GM23338 (cell line): ENCODE measurements around the gene TMEM38A. TPM values are rescaled to one million over a fixed set of nuclear protein-coding genes. Genes with fewer than 3 reads are reported as not detected.

Experiments
- ATAC-seq: fragments of 200-7000 bp; cut with Tn5 transposase; 3 replicates; pipeline ENCODE4 v1.9.1; 2020
- DNase-seq: peaks from one replicate; pipeline ENCODE4 v3.0.0-alpha.2; 2015; ENCODE audit warnings: low spot score
- H2AFZ ChIP-seq: fragments of 200-600 bp; sonication (generic); 2 replicates; pipeline ENCODE4 v1.8.0; 2016; ENCODE audit warnings: antibody characterized with exemption, mild to moderate bottlenecking, moderate library complexity
- H3F3A ChIP-seq: fragments of 200-600 bp; sonication (generic); replicated peaks from 2 replicates; pipeline ENCODE4 v1.8.0; 2017; ENCODE audit warnings: antibody characterized with exemption, mixed run types, low read depth
- H3K27ac ChIP-seq: fragments of 200-600 bp; sonication (generic); 2 replicates; pipeline ENCODE4 v1.6.1; 2016; ENCODE audit warnings: low read depth
- H3K27me3 ChIP-seq: fragments of 200-600 bp; sonication (generic); 2 replicates; pipeline ENCODE4 v1.8.0; 2016; ENCODE audit warnings: mild to moderate bottlenecking, mixed run types, moderate library complexity; ENCODE audit not compliant: insufficient read depth
- H3K36me3 ChIP-seq: fragments of 200-600 bp; sonication (generic); 2 replicates; pipeline ENCODE4 v1.8.0; 2016; ENCODE audit warnings: mild to moderate bottlenecking; ENCODE audit not compliant: insufficient read depth
- H3K4me1 ChIP-seq: fragments of 200-600 bp; sonication (generic); 2 replicates; pipeline ENCODE4 v1.8.0; 2016; ENCODE audit warnings: mild to moderate bottlenecking, moderate library complexity; ENCODE audit not compliant: insufficient read depth
- H3K4me2 ChIP-seq: fragments of 200-600 bp; sonication (generic); 2 replicates; pipeline ENCODE4 v1.7.1; 2017; ENCODE audit warnings: mixed run types
- H3K4me3 ChIP-seq: fragments of 200-600 bp; sonication (generic); 2 replicates; pipeline ENCODE4 v1.6.1; 2016; ENCODE audit warnings: mixed run types
- H3K79me2 ChIP-seq: fragments of 200-600 bp; sonication (generic); replicated peaks from 2 replicates; pipeline ENCODE4 v1.8.0; 2017; ENCODE audit warnings: mild to moderate bottlenecking; ENCODE audit not compliant: insufficient read depth
- H3K9me2 ChIP-seq: fragments of 200-600 bp; sonication (generic); 2 replicates; pipeline ENCODE4 v1.8.0; 2017; ENCODE audit not compliant: insufficient read depth
- H4K20me1 ChIP-seq: fragments of 200-600 bp; sonication (generic); replicated peaks from 2 replicates; pipeline ENCODE4 v1.8.0; 2017; ENCODE audit warnings: mild to moderate bottlenecking; ENCODE audit not compliant: insufficient read depth
- H3K27ac Mint-ChIP-seq: 2 replicates; pipeline ENCODE4 v1.8.0; 2020; ENCODE audit warnings: inconsistent platforms, mild to moderate bottlenecking, moderate library complexity, mixed read lengths
- H3K27me3 Mint-ChIP-seq: 3 replicates; pipeline ENCODE4 v1.8.0; 2022; ENCODE audit warnings: low read depth, mild to moderate bottlenecking, moderate library complexity, mixed read lengths, inconsistent platforms; ENCODE audit not compliant: insufficient read depth, poor library complexity
- H3K36me3 Mint-ChIP-seq: 3 replicates; pipeline ENCODE4 v1.8.0; 2021; ENCODE audit warnings: low read depth, mild to moderate bottlenecking, inconsistent platforms, moderate library complexity, mixed read lengths
- H3K4me1 Mint-ChIP-seq: 3 replicates; pipeline ENCODE4 v1.8.0; 2020; ENCODE audit warnings: mild to moderate bottlenecking, inconsistent platforms, mixed read lengths
- H3K4me3 Mint-ChIP-seq: 3 replicates; pipeline ENCODE4 v1.8.0; 2021; ENCODE audit warnings: moderate library complexity, mild to moderate bottlenecking, inconsistent platforms, mixed read lengths
- H3K9me3 Mint-ChIP-seq: 3 replicates; pipeline ENCODE4 v1.8.0; 2020; ENCODE audit warnings: moderate library complexity, mild to moderate bottlenecking, inconsistent platforms, mixed read lengths
- CREB1 ChIP-seq: fragments of 250-450 bp; sonication (Bioruptor Pico); IDR thresholded peaks from 2 replicates; pipeline ENCODE4 v1.5.0; 2020; ENCODE audit warnings: low read depth, mild to moderate bottlenecking, moderate library complexity
- ETS1 ChIP-seq: IDR thresholded peaks from 2 replicates; pipeline ENCODE4 v1.6.1; 2016; ENCODE audit warnings: antibody characterized with exemption
- EZH2phosphoT487 ChIP-seq: fragments of 200-600 bp; sonication (generic); IDR thresholded peaks from one replicate; pipeline ENCODE4 v1.8.1; 2018; ENCODE audit warnings: antibody characterized with exemption; ENCODE audit not compliant: unreplicated experiment
- POLR2AphosphoS5 ChIP-seq: IDR thresholded peaks from 2 replicates; pipeline ENCODE4 v1.6.1; 2016; ENCODE audit warnings: antibody characterized with exemption, low read depth
- REST ChIP-seq: IDR thresholded peaks from one replicate; pipeline ENCODE4 v1.6.1; 2018; ENCODE audit warnings: antibody characterized with exemption; ENCODE audit not compliant: unreplicated experiment
- STAT1 ChIP-seq: IDR thresholded peaks from one replicate; pipeline ENCODE4 v1.6.1; 2016; ENCODE audit warnings: antibody characterized with exemption; ENCODE audit not compliant: unreplicated experiment
- ZNF114 ChIP-seq: fragments of 250-450 bp; sonication (Bioruptor Pico); IDR thresholded peaks from 2 replicates; pipeline ENCODE4 v1.5.0; 2020; ENCODE audit warnings: mild to moderate bottlenecking, moderate library complexity
- ZNF331 ChIP-seq: fragments of 250-450 bp; sonication (Bioruptor Pico); IDR thresholded peaks from 2 replicates; pipeline ENCODE4 v1.5.0; 2020; ENCODE audit warnings: low read depth, mild to moderate bottlenecking, moderate library complexity
- ZNF462 ChIP-seq: fragments of 250-450 bp; sonication (Bioruptor Pico); IDR thresholded peaks from 2 replicates; pipeline ENCODE4 v1.5.0; 2020; ENCODE audit warnings: mild to moderate bottlenecking, moderate library complexity
- polyA plus RNA-seq: library from polyadenylated mRNA; unstranded; fragments of >200 nt; fragmentation: Nextera tagmentation; extraction: Ambion mirVana; gene quantifications from 2 replicates; pipeline ENCODE4 v1.2.1, GENCODE V29; 2016
- total RNA-seq: library from RNA; depleted of rRNA; stranded (reverse); fragments of >200 nt; shearing (Covaris generic); gene quantifications from 2 replicates; pipeline ENCODE4 v1.2.3, GENCODE V29; 2014

Gene TMEM38A
- total and polyA plus RNA-seq, 2 experiments from 2014 or later: 5.9 to 14.1 TPM

GRCh38 chr19:16676101-16676798 lies 15.3 kb downstream of the TMEM38A start:
- Mint-ChIP-seq H3K9me3 (no peaks in the 10 kb centered on the region; the same call in 2 of the 3 replicates), H3K27ac (no peak overlapping the region), H3K4me3 (no peak overlapping the region), H3K4me1 (no peaks in the 10 kb centered on the region), H3K27me3 (no peaks in the 10 kb centered on the region), H3K36me3 (peaks cover 16% of the 10 kb centered on the region)
- no peak overlapping the region for H3K4me3 ChIP-seq
- H3K4me2 ChIP-seq: no peak overlapping the region
- H3K9me2 ChIP-seq: no peaks in the 10 kb centered on the region
- H3K27me3 ChIP-seq: no peaks in the 10 kb centered on the region
- DNase-seq (no peak), ATAC-seq (no peak)
- no peak overlapping the region for H2AFZ ChIP-seq
- TF ChIP-seq STAT1 (no peak), ZNF114 (CRISPR knock-in tag) (no peak), ZNF331 (CRISPR knock-in tag) (no peak), CREB1 (CRISPR knock-in tag) (no peak), ETS1 (no peak), POLR2AphosphoS5 (no peak), REST (no peak), EZH2phosphoT487 (no peak), ZNF462 (CRISPR knock-in tag) (no peak)
- H4K20me1 ChIP-seq: peaks cover 6% of the 10 kb centered on the region; the same call in 1 of the 2 replicates
- H3K4me1 ChIP-seq: no peaks in the 10 kb centered on the region
- peaks cover 7% of the 10 kb centered on the region for H3K36me3 ChIP-seq
- H3K27ac ChIP-seq: no peak overlapping the region
- no peaks in the 10 kb centered on the region for H3K79me2 ChIP-seq
- no peaks in the 10 kb centered on the region for H3F3A ChIP-seq
